CD14-positive monocyte (primary cell): ENCODE data around the gene RPSA. TPM values are rescaled to one million over a fixed set of nuclear protein-coding genes. Genes with fewer than 3 reads are reported as not detected.
A peak's percentile ranks its signal among the peaks of the same experiment; 100 is the strongest.

Source experiments
- DNase-seq, 3 donors: peaks; one replicate each; pipeline ENCODE4 v3.0.0-alpha.2; 2011 to 2022
- H2AFZ ChIP-seq: 2 replicates; pipeline ENCODE4 v1.6.0; 2012; ENCODE audit warnings: mild to moderate bottlenecking, low read depth, low read length, inconsistent platforms; ENCODE audit not compliant: insufficient read depth, poor library complexity, severe bottlenecking
- H3K27ac ChIP-seq, 2 donors: 1 replicate in 1 of 2; 2 replicates in 1 of 2; pipeline ENCODE4 v1.5.1; 2012 to 2013; ENCODE audit warnings: low read length in 2 of 2, control low read depth in 1 of 2, inconsistent platforms in 1 of 2, low read depth in 1 of 2, mild to moderate bottlenecking in 1 of 2
- H3K27me3 ChIP-seq, 2 donors: one replicate each; pipeline versions ENCODE4 v1.6.0 to v1.6.1; 2011 to 2013; ENCODE audit warnings: low read length in 2 of 2; ENCODE audit not compliant: control insufficient read depth in 2 of 2, insufficient read depth in 2 of 2
- H3K36me3 ChIP-seq, 2 donors: replicated peaks in 1 of 2; 1 replicate in 1 of 2; 2 replicates in 1 of 2; pipeline versions ENCODE4 v1.5.1 to v1.6.1; 2012 to 2013; ENCODE audit warnings: low read length in 2 of 2, control low read depth in 1 of 2, inconsistent platforms in 1 of 2, mild to moderate bottlenecking in 1 of 2; ENCODE audit not compliant: insufficient read depth in 2 of 2, control insufficient read depth in 1 of 2
- H3K4me1 ChIP-seq, 2 donors: 1 replicate in 1 of 2; 2 replicates in 1 of 2; pipeline versions ENCODE4 v1.5.1 to v1.6.1; 2012 to 2013; ENCODE audit warnings: low read length in 2 of 2, control low read depth in 1 of 2, inconsistent platforms in 1 of 2, mild to moderate bottlenecking in 1 of 2, moderate library complexity in 1 of 2; ENCODE audit not compliant: insufficient read depth in 2 of 2, control insufficient read depth in 1 of 2
- H3K4me2 ChIP-seq: replicated peaks from 2 replicates; pipeline ENCODE3; 2012; ENCODE audit warnings: low read length, moderate library complexity, mild to moderate bottlenecking; ENCODE audit not compliant: poor library complexity, severe bottlenecking; ENCODE audit errors: extremely low read depth
- H3K4me3 ChIP-seq, 3 experiments: fragments of 200-600 bp in 1 of 3; sonication (generic) in 1 of 3; replicated peaks in 1 of 3; 1 replicate in 2 of 3; 2 replicates in 1 of 3; pipeline ENCODE4 v1.5.1; 2011 to 2013; ENCODE audit warnings: low read length in 3 of 3, mild to moderate bottlenecking in 3 of 3, control low read depth in 2 of 3, low read depth in 2 of 3, inconsistent platforms in 1 of 3, moderate library complexity in 1 of 3
- H3K79me2 ChIP-seq: 2 replicates; pipeline ENCODE4 v1.6.0; 2012; ENCODE audit warnings: mild to moderate bottlenecking, control low read depth, inconsistent platforms, low read length, moderate library complexity; ENCODE audit not compliant: insufficient read depth
- H3K9ac ChIP-seq: 2 replicates; pipeline ENCODE4 v1.6.0; 2017; ENCODE audit warnings: low read length, mild to moderate bottlenecking; ENCODE audit not compliant: insufficient read depth, poor library complexity, severe bottlenecking
- H3K9me3 ChIP-seq, 2 donors: replicated peaks in 1 of 2; 1 replicate in 1 of 2; 2 replicates in 1 of 2; pipeline versions ENCODE4 v1.5.1 to v1.6.1; 2012 to 2013; ENCODE audit warnings: low read length in 2 of 2, control low read depth in 1 of 2; ENCODE audit not compliant: control insufficient read depth in 1 of 2, insufficient read depth in 1 of 2
- H4K20me1 ChIP-seq: 2 replicates; pipeline ENCODE4 v1.6.0; 2012; ENCODE audit warnings: mild to moderate bottlenecking, low read length, control low read depth, moderate library complexity; ENCODE audit not compliant: insufficient read depth
- H3K27ac Mint-ChIP-seq, 7 donors: one replicate each; pipeline ENCODE4 v1.8.0; 2020; ENCODE audit warnings: mild to moderate bottlenecking in 7 of 7, mixed read lengths in 7 of 7, moderate library complexity in 6 of 7, inconsistent platforms in 2 of 7
- H3K27me3 Mint-ChIP-seq, 3 donors: one replicate each; pipeline ENCODE4 v1.8.0; 2021 to 2022; ENCODE audit warnings: low read depth in 3 of 3, mild to moderate bottlenecking in 3 of 3, mixed read lengths in 3 of 3, moderate library complexity in 3 of 3, inconsistent platforms in 1 of 3
- H3K36me3 Mint-ChIP-seq, 2 donors: one replicate each; pipeline ENCODE4 v1.8.0; 2020; ENCODE audit warnings: mixed read lengths in 2 of 2, inconsistent platforms in 1 of 2, mild to moderate bottlenecking in 1 of 2
- H3K4me1 Mint-ChIP-seq: one replicate; pipeline ENCODE4 v1.8.0; 2020; ENCODE audit warnings: mild to moderate bottlenecking, mixed read lengths
- H3K4me3 Mint-ChIP-seq, 2 donors: one replicate each; pipeline ENCODE4 v1.8.0; 2020; ENCODE audit warnings: mild to moderate bottlenecking in 2 of 2, mixed read lengths in 2 of 2, moderate library complexity in 1 of 2
- H3K9me3 Mint-ChIP-seq, 7 donors: one replicate each; pipeline ENCODE4 v1.8.0; 2020 to 2022; ENCODE audit warnings: mixed read lengths in 7 of 7, mild to moderate bottlenecking in 6 of 7, moderate library complexity in 6 of 7, inconsistent platforms in 2 of 7
- CTCF ChIP-seq: fragments of 200-600 bp; IDR thresholded peaks from one replicate; pipeline ENCODE4 v1.8.0; 2022; ENCODE audit warnings: antibody characterized with exemption, mild to moderate bottlenecking
- WGBS: methylation state at CpG from one replicate; pipeline ENCODE4 v1.1.5; 2013; ENCODE audit warnings: missing lambda C conversion rate; ENCODE audit not compliant: insufficient coverage; 5-methylcytosine and 5-hydroxymethylcytosine counted together
- intact Hi-C, 2 donors: fragments of 100-400 bp; cut with micrococcal nuclease; formaldehyde crosslinking; loops; one replicate each; pipeline versions ENCODE4 v1.15.0 to v1.15.1; 2023
- polyA plus RNA-seq, 3 donors: library from polyadenylated mRNA; depleted of rRNA in 1 of 3; unstranded in 2 of 3; stranded (reverse) in 1 of 3; fragments of 300-500 nt in 2 of 3; fragments of >200 nt in 1 of 3; fragmentation: Illumina TruSeq in 2 of 3; gene quantifications; 1 replicate in 2 of 3; 2 replicates in 1 of 3; pipeline ENCODE4 v1.2.3, GENCODE V29; 2012 to 2021

The RPSA gene
- polyA plus RNA-seq, 3 donors: 172 to 574 (median 219) TPM

- Histone ChIP-seq H3K36me3 (peaks cover 23 to 28% of the 10 kb centered on the region in 2 donors), H3K9me3 (no peaks in the 10 kb centered on the region), H2AFZ (peak overlapping the region; percentile 3), H3K27me3 (no peaks in the 10 kb centered on the region), H4K20me1 (peaks cover 24% of the 10 kb centered on the region), H3K9ac (no peak overlapping the region), H3K79me2 (peaks cover 35% of the 10 kb centered on the region), H3K4me3 (no peak overlapping the region), H3K4me1 (peaks cover 18 to 23% of the 10 kb centered on the region in 2 donors), H3K27ac (no peak overlapping the region), H3K4me2 (no peak overlapping the region)
- H3K4me1 Mint-ChIP-seq: peaks cover 19% of the 10 kb centered on the region
- no peak overlapping the region for H3K4me3 Mint-ChIP-seq
- peaks cover 0 to 1% (median 0%) of the 10 kb centered on the region in 3 donors for H3K27me3 Mint-ChIP-seq
- peaks cover 22 to 37% of the 10 kb centered on the region in 2 donors for H3K36me3 Mint-ChIP-seq
- 89% methylated on average over 7 of the region's 15 CpGs for WGBS
- H3K9me3 Mint-ChIP-seq: peaks cover 0 to 2% (median 0%) of the 10 kb centered on the region in 7 donors
- DNase-seq: no peak
- H3K27ac Mint-ChIP-seq: peak overlapping the region in 3 of 7 donors; percentile 68 to 98 (median 95)
- no peak for TF ChIP-seq CTCF
- intact Hi-C loops: no loop called here
Measured at GRCh38 chr3:39404943-39405686, 1.4 kb upstream of the RPSA start.

- Histone ChIP-seq H3K36me3 (peaks cover 30 to 32% of the 10 kb centered on the region in 2 donors), H4K20me1 (peaks cover 31% of the 10 kb centered on the region), H2AFZ (peak overlapping the region; percentile 95), H3K9ac (peak overlapping the region; percentile 89), H3K4me1 (peaks cover 18 to 23% of the 10 kb centered on the region in 2 donors), H3K9me3 (no peaks in the 10 kb centered on the region), H3K4me2 (peak overlapping the region; percentile 98), H3K4me3 (peak overlapping the region; percentile 21 to 94 (median 56)), H3K27ac (peak overlapping the region; percentile 66 to 94), H3K27me3 (no peaks in the 10 kb centered on the region), H3K79me2 (peaks cover 40% of the 10 kb centered on the region)
- H3K4me3 Mint-ChIP-seq: peak overlapping the region; percentile 96 to 99
- H3K27me3 Mint-ChIP-seq: peaks cover 0 to 1% (median 0%) of the 10 kb centered on the region in 3 donors
- TF ChIP-seq CTCF: no peak
- no peaks in the 10 kb centered on the region for H3K9me3 Mint-ChIP-seq
- DNase-seq: no peak
- H3K4me1 Mint-ChIP-seq: peaks cover 19% of the 10 kb centered on the region
- peaks cover 23 to 37% of the 10 kb centered on the region in 2 donors for H3K36me3 Mint-ChIP-seq
- intact Hi-C loops: no loop called here
- H3K27ac Mint-ChIP-seq: peak overlapping the region; percentile 92 to 98 (median 96)
- 50% methylated on average over 2 of the region's 13 CpGs for WGBS
Measured at GRCh38 chr3:39405687-39406367, 693 bp upstream of the RPSA start.
